ENCODE measurements around the gene GABRG3.

The GABRG3 gene

DNA sequence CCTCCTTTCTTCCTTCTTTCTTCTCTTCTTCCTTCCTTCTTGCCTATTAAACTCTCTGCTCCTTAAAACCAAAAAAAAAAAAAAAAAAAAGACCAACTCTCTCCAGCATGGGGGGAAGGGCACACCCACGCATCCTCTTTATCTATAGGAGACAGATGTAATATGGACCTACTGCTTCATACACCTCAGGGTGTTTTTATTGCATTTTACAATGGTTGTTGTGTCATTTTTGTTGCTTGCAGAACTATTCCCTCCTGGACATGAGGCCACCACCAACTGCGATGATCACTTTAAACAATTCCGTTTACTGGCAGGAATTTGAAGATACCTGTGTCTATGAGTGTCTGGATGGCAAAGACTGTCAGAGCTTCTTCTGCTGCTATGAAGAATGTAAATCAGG is 561.4 kb downstream of the GABRG3 start:
- no peak for DNase-seq

DNA sequence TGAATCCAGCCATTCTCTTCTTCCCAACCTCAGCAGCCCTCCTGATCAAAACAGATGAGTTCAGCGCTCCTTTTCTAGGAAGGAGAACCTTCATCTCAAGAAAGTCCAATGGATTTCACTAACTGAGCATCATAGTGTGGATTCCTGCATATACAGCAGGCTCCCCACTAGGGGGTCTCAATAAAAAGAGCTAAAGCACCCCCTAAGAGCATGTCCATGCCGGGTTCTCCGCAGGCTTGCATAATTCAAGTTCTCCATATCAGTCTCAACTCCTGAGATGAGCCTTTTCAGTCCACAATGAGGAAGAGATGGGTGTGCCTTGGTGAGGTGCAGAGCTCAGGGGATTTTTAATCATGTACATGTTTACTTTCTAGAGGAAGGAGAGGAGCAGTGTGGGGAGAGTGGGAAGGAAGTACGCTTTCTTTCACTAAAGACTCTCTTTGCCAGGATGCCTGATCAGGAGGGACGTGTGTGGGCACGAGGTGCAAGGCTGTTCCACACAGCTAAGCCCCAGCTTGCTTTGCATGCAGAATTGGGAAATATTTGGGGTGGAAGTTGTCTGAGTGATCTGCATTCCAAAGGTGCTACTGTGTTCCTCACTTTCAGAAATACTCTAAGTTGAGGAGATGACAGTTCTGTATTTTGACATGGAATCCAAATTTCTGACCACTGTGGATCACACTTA is 564.6 kb downstream of the GABRG3 start:
- no peak for DNase-seq

DNA sequence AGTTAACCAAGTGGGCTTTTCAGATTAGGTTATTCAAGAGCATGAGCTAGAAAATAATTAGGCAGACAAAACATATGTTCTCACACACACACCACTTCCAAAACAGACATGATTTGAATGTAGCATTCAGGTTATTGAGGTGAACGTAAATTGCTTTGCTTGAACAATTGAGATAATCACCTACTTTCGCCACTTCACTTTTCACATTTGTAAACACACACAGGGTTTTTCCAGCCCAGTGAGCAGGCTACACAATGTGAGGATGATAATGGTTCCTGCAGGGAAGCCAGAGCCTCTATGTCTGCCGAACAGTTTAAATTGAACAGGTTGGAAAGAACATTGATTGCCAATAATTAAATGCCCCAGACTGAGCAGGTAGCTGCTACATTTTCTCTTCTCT is 567.3 kb downstream of the GABRG3 start:
- DNase-seq: no peak

DNA sequence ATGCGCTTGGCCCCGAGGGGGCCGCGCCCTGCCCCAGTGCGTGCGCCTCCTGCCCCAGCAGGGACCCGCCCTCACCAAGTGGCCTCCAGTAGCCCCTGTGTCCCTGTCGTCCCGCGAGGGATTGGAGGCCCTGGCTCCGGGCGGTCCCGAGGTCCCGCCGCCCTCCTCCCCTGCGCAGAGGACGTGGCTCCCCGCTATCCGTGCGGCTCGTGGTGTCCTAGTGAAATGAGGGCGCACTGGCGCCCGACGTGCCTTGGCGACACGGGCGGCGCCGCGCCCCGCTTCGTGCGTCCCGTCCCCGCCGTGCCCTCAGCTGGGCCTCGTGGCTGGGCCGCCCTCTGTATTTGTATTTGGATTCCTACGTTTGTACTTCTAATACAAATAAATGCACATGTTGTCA is 570.6 kb downstream of the GABRG3 start:
- no peak for DNase-seq

DNA sequence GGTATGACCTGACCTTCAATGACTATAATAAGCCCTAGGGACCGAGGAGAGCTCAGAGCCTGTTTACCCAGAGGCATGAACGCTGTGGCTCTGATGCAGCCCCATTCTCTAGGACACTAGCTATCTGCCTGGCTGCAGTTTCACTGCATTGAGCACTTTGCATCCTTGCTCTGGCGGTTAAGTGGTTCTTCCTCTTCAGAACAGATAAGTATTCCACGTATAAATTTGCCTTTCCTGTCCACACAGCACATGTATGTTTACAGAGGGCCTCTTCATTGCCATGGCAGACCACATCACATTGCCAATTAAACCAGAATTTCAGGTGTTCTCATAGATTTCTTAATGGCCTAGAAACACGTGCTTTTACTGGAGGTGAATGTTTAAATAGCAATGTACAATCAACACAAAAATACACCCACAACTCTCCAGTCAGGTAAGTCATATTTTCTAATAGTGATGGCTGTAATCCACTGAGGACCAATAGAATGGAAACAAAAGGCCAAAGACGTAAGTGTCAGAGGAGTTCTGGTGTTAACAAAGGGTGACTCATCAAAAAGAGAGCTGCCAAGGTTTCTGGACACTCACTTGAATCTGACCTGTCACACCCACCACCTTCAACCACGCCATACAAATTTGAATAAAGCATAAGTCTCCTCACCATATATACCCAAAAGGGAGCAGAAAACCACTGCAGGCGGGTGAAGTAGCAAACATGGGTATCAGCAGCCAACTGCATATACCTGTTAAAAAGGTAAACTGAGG is 574.7 kb downstream of the GABRG3 start:
- DNase-seq: no peak

DNA sequence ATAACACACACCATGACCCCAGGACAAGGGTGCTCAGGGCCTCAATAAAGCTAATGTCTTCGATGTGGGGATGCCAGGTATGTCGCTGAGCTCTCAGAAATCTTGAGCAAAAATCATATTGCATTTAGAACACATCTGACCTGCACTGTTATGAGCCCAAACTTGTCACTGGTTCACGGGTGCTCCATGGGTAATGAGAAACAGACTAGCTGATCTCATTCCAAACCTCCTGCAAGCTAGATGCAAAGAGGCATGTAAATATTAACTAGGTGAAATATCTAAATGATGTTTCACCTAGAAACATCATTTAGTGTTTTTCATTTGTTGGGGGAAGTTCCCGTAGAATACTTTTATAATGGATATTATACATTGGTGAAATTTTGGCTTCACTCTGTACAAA is 578.8 kb downstream of the GABRG3 start:
- DNase-seq: no peak

DNA sequence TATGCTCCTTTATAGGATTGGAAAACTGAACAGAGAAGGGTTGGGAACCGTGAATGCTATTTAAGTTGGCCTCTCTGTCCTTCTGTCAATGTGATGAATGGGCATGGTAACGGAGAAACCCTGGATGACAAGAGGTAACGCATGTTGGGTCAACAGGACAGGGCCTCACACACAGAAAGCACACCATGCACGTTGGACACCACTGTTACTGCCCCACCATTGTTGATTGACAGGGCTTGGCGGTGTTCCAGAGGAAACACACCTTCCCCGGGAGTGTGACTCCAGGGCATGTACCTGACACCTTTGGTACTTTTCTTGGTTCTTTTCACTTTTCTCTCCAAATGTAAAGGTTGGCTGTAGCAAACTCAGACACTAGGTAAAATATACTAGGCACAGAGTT is 579.7 kb downstream of the GABRG3 start:
- no peak for DNase-seq

DNA sequence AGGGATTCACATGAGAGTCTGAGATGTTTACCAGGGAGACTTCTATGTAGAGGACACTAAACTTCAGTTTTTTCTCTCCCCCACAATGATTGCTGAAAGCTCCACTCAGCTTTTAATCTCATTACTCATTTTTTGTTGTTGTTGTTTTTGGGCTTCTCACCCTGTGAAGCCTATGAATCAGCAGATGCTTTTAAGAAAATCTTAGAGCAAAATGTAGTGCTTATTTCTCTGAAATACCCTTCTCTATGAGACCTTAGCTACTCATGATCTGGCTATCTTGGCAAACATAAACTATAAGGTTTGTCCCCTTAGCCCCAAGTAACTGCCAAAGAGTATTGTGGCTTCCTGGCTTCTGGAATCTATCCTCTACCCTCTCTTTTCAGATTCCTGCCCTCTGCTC is 590.8 kb downstream of the GABRG3 start:
- DNase-seq: no peak

DNA sequence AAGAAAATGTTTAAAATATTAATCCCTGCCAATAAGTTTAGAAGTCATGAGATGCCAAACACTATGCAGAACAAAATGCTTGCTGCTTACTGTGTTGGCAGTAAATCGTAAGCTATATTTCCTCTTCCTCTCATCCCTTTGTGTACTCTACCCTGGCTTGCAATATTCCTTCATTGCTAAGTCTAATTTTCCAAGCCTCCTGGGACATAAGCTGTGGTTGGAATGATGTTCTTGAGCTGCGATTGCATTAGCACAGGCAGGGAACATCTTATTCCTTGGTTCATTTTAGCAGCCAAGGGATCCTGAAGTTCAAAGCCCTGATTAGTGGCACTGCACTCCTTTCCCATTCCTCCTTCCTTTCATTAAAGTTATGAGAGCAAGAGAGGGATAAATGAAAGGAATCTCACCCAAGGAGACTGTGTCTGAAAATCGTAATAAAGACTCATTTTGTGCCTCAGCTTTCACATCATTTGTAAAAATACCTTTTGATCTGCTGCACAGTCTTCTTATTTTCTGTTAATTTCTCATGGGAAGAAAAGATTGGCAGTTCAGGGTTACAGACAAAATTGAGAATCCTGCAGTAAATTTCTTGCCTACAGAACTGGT is 592.9 kb downstream of the GABRG3 start:
- no peak for DNase-seq

DNA sequence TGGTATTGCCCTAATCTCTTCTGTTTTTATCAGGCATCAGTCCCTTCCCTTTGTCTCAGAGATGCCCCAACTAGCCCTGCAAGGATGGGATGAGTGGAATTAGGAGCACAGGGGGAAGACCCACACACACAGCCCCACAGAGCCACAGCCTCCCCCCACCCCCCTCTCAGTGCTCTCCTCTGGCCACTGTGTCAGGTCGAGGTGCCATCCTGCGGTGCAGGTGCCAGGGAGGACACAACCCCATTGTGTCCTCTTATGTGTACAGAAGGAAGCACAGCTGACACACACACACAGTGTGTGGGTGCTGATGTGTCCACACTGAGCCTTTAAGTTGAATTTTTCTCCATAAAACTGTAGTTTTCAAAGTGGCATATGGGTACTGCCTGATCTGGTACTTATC is 593.7 kb downstream of the GABRG3 start:
- no peak for DNase-seq

DNA sequence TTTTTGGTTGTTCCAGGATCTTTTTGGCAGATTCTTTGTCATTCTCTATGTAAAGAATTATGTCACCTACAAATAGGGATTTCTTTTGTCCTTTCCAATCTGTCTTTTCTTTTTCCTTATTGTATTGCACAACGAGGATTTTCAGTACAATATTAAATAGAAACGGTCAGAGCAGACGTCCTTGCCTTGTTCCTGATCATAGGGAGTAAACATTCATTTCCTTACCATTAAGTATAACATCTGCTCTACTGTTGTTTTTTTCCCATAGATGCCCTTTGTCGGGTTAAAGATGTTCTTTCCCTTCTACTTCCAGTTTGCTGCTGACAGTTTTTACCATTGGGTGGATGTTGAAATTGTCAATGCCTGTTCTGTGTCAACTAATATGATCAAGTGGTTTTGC is 599.8 kb downstream of the GABRG3 start:
- no peak for DNase-seq

DNA sequence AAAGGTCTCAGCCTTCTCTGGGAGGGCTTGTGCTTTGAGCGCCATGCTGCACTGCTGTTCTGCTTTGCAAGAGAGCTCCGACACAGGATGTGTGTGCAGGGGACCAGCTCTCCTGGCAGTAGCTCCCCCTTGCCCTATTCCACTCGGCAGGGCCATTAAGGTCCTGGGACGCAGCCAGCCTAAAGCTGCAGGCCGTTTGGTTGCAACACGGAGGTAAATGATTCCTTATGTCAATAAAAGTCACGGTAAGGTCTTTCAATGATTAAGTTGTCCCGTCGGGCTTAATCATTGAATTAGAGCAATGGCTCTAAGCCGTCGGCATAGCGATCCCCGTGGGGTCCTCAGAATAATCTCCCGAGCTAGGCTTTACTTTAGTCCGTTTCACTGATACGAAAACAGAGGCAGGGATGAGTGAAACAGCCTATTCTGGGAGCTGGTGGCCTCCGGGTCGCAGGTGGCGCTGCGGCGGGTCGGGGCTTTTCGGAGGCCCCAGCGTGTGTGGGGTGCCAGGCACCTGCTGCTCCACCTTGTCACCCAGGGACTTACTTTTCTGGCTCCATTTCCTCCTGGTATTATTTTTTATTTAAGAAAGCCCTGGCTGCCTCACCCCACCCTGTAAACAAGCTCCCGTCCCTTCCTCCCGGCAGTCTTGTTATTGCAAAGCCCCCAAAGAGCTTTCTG is 603.0 kb downstream of the GABRG3 start:
- DNase-seq: no peak

DNA sequence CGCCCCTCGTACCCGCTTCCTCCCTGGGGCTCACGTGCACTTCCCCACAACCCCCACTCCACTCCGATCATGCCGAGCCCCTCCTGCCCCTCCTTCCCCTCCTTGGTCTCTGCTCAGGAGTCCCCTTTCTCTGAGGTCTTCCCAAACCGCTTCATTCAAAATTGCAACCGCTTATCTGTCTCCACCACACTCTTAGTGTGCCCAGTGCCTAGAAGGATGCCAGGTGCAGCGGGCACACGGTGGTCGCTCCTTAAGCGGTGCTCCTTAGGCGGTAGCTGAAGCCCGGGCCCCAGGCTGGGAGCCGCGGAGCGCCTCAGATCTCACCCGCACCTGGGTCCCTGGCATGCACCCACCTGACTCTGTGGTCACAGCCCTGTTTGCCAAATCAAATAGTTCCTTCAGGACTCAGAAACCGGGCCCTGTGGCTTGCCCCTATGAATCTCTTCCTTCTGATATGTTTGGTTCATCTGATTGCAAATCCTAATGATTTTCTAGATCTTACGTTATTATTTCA is 603.6 kb downstream of the GABRG3 start:
- no peak for DNase-seq

DNA sequence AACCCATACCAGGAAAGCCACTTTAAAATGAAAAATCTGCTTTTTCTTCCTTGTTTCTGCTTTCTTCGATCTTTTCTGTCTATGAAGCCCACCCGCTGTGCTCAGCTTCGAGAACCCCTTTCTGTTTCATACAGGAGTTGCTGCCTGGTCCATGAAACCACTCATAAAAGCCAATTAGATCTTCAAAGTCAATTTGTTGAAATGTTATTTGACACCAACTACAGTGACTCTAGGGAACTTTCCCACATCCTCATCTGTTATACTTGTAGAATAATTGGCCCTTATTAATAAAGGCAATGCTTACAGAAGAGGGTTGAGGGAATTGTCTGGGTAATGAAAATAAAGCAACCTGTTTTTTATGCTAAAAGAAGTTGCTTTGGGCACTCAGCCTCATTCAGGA is 604.5 kb downstream of the GABRG3 start:
- DNase-seq: no peak

DNA sequence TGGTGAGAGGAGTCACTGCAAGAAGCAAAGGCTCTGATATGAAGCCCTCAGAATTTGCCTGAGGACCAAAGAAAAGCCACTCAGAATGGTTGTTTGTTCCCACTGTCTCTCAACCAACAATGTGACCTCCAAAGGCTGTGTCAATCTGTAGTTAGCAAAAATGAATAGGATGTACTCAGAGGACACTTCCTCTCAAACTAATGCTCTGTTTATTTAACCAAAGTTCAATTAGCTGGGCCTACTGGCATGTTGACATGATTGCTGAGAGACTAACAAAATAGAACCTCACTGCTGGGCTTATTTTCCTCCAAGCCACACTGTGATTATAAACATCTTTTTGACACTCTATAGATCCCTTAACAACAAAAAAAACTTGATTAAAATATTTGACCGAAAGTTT is 605.6 kb downstream of the GABRG3 start:
- no peak for DNase-seq

DNA sequence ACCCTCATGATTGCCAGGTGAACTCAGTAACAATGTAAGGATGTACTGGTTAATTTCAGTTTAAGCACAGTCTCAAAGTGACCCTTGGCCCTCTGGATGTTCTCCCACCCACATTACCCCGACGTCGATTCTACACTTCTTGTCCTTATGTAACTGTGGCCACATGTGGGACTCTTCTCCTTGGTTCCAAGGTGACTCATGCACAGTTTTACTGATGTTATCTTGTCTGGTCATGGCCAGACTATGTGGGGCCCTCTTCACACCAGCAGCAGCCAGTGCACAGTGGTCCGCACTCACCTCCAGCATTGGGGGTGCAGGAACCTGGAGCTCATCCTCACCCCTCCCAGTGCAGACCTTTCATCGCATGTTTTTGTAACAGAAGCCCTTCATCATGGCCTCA is 608.8 kb downstream of the GABRG3 start:
- no peak for DNase-seq

DNA sequence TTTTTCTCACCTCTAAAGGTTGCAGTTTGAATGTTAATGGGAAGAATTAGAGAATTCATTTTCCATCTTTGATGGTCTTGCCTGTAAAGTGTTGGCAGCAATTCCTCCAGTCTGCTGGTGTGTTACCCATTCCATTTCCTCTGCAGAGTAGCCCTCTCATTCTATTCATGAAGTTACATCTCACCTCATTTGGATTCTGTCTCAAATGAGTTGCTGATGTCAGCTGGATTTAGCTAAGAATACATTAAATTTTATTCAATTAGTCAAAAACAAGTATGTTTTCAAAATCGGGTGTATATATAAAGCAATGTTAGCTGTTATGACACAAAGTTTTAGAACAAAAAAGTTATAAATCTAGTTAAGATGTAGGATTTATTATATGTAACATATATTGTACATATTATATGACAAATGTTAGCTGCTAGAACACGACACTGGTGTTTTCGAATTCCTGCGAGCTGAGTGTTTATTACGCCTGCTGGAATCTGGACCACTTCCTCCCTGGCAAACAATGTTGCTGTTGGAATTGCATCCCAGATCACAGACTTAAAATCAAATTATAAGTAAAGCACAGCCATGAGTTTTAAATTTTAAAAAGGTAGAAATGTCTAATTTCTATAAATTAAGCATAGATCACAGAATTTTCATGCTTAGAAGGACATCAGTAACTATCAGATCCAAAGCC is 611.9 kb downstream of the GABRG3 start:
- DNase-seq: no peak

DNA sequence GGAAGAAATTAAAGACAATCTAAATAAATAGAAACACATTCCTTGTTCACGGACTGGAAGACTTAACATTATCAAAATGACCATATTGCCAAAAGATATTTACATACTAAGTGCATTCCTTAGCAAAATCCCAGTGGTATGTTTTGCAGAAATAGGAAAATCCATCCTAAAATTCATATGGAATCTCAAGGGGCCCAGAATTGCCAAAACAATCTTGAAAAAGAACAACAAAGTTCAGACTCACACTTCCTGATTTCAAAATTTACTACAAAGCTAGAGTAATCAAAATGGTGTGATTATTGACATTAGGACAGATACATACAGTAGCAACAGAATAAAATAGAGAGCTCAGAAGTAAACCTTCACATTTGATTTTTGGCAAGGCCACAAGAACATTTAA is 612.7 kb downstream of the GABRG3 start:
- DNase-seq: no peak

DNA sequence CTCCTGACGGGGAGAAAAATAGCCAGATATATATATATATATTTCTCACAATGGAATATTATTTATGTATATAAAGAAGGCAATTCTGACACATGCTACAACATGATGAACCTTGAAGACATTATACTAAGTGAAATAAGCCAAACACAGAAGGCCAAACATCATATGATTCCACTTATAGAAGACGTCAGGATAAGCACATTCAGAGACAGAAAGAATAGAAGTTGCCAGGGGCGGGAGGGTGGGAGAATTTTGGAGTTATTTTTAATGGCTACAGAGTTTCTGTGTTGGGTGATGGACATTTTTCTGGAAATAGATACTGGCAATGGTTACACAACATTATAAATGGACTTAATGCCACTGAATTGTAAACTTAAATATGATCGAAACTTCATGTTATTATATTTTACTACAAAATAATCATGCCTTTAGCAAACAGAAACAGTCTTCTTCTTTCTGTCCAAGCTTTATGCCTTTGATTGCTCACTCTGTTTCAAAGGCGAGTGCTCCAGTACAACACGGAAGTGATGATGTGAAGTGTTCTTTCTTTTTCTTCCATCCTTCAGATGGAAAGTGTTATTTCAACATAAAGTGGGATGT is 614.2 kb downstream of the GABRG3 start:
- no peak for DNase-seq

DNA sequence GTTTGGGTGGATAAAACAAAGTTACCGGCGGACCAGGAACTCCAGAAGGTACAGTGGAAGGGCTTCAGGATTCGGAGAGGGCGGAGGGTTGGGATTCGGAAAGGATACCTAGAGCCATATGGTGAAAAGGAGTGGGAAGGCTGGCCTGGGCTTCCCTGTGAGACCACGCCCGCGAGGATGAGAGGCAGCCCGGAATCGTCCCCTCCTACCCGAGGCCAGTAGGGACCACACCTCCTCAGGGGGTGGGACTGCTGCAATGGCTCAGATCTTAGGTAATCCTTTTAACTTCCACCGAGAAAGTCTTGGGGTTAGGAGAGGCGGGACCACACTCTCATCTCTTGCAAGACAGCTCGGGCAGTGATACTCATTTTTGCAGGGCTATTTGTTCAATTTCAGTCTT is 616.8 kb downstream of the GABRG3 start:
- no peak for DNase-seq

DNA sequence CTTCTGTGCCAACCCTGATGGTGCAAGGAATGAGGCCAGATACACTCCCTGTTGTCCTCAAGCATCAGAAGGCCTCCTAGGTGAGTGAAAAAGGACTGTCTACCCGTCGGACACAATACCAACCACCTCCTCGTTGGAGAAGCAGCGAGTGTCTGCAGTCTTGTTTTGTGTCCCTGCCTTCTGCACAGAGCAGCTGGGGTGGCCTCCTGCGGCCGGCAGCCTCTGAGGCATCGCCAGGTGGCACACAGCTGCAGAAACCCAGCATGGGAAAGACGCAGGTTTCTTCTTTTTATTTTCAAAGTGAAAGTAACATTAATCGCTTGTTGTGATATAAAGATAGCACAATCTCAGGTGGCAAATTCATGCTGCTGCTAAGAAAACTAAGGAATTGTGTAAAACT is 618.3 kb downstream of the GABRG3 start:
- DNase-seq: no peak

DNA sequence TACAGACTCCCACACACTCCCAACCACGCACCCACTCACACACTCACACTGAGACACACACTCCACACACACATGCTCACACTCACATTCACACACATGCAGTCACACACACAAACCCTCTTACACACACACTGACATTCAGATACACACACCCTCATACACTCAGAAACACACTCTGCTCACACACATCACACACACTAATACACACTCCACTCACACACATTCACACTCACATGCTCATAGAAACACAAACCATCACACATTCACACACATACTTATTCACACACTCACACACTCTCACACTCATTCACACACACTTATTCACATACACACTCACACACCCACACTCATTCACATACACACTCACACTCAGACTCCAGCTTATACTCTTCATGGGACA is 618.8 kb downstream of the GABRG3 start:
- DNase-seq: no peak
